K562 (cell line): ENCODE measurements around the gene VPS13D.

Experiments
- EZH2 ChIP-seq: IDR thresholded peaks from 2 replicates; pipeline ENCODE4 v1.6.1; 2012; ENCODE audit warnings: low read depth, mild to moderate bottlenecking, inconsistent platforms, low read length, borderline replicate concordance
- NCOA1 ChIP-seq: fragments of 450-650 bp; IDR thresholded peaks from 2 replicates; pipeline ENCODE4 v1.6.1; 2016; ENCODE audit warnings: low read depth
- SAP30 ChIP-seq: fragments of 200-600 bp; sonication (generic); IDR thresholded peaks from 2 replicates; pipeline ENCODE4 v1.6.1; 2012; ENCODE audit warnings: borderline replicate concordance, low read depth, mild to moderate bottlenecking, moderate library complexity, low read length, control low read depth, inconsistent platforms; ENCODE audit not compliant: insufficient read depth, poor library complexity, severe bottlenecking
- TF ChIP-seq, protein P1 (sequence below), 3 experiments: IDR thresholded peaks in 2 of 3; conservative IDR thresholded peaks in 1 of 3; 2 replicates each; pipeline ENCODE4 v1.5.1; 2011 to 2012; ENCODE audit warnings: low read length in 3 of 3, mild to moderate bottlenecking in 3 of 3, control low read depth in 2 of 3, improper control_type of control experiment in 1 of 3, inconsistent platforms in 1 of 3, low read depth in 1 of 3, mixed read lengths in 1 of 3, moderate library complexity in 1 of 3; ENCODE audit not compliant: insufficient read depth in 2 of 3

DNA sequence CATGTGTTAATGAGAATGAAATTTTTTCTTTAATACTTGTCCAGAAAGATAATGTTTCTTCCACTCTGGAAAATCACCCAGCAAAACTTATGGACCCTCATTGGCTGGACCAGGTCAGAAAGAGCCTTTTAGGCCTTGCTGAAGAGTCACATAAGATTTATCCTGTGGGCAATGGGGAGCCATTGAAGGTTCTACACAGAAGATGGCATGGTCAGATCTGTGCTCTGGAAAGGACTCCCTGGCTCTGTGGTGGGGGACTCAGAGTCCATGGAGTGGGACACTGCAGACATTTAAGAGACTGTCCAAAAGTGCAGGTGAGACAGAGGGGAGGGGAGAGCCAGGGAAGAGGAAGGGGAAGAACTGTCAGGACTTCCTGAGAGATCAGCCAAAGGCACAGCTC lies 321.8 kb downstream of the VPS13D start:
- TF ChIP-seq, protein P1, sequence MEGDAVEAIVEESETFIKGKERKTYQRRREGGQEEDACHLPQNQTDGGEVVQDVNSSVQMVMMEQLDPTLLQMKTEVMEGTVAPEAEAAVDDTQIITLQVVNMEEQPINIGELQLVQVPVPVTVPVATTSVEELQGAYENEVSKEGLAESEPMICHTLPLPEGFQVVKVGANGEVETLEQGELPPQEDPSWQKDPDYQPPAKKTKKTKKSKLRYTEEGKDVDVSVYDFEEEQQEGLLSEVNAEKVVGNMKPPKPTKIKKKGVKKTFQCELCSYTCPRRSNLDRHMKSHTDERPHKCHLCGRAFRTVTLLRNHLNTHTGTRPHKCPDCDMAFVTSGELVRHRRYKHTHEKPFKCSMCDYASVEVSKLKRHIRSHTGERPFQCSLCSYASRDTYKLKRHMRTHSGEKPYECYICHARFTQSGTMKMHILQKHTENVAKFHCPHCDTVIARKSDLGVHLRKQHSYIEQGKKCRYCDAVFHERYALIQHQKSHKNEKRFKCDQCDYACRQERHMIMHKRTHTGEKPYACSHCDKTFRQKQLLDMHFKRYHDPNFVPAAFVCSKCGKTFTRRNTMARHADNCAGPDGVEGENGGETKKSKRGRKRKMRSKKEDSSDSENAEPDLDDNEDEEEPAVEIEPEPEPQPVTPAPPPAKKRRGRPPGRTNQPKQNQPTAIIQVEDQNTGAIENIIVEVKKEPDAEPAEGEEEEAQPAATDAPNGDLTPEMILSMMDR (IDR thresholded peaks at IDR 0.05 in 2 of 3, conservative IDR thresholded peaks at IDR 0.05 in 1 of 3; ENCODE audit: insufficient read depth in 2 of 3, low read depth in 1 of 3, low read length in 3 of 3) = no peak
- no peak for TF ChIP-seq SAP30
- TF ChIP-seq NCOA1 = no peak
- TF ChIP-seq EZH2 = no peak
